ENCODE measurements around the gene ABTB2.

Gene ABTB2

GRCh38 chr11:34311126-34311525 is 46.7 kb downstream of the ABTB2 start:
- DNase-seq = no peak

GRCh38 chr11:34309965-34310364 is 47.8 kb downstream of the ABTB2 start:
- DNase-seq = no peak

DNA sequence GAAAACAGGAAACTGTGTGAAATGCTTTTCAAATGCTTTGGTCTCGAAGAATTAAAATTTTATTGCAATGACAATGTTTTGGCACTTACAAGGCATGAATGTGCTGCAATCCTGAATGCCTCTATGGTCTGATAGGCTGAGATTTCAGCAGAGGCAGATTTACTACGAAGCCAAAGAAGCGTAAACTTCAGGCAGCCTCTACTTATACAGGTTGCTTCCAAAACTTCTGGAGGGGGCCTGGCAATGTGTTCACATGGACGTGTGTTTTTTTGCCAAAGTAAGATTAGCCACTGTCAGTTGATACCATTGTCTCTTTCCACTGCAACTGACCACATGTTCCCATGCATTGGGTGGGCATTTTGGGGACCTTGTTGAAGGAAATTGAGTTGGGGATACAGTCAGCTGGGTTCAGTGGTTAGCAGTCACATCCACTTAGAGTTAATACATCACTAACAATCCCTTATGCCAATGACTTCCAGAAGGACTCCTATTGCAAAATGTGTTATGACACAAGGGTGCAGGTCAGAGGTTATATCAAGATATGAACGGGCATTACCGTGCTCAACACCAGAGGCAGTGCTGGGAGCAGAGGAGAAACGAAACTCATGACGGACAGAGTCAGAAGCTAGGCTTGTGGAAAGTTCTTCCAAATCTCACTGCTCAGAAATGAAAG is 48.8 kb downstream of the ABTB2 start:
- DNase-seq = no peak

- no peak for DNase-seq
Measured at GRCh38 chr11:34308049-34308912, 49.5 kb downstream of the ABTB2 start.

- no peak for DNase-seq
Measured at GRCh38 chr11:34305780-34306179, 52.0 kb downstream of the ABTB2 start.

GRCh38 chr11:34305193-34305592 is 52.6 kb downstream of the ABTB2 start:
- no peak for DNase-seq

GRCh38 chr11:34303028-34303570 is 54.7 kb downstream of the ABTB2 start:
- DNase-seq = no peak

GRCh38 chr11:34302046-34302921 is 55.5 kb downstream of the ABTB2 start:
- no peak for DNase-seq

DNA sequence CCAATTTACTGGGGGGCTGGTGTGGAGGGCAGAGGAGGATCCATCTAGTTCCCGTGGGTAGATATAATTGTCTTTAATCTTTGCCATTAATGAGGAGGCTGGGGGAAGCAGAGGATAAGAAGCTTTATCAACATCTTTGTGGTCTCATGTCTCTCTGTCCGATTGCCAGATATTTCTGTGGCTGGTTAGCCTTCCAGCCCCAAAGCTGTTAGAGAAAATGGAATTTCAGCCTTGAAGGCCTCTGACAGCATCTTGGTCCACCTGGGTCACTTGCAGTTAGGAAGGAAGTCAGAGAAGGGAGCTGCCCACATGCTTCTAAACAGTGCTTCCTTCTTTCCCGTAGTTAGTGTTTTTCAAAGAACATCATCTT is 56.9 kb downstream of the ABTB2 start:
- DNase-seq = no peak

DNA sequence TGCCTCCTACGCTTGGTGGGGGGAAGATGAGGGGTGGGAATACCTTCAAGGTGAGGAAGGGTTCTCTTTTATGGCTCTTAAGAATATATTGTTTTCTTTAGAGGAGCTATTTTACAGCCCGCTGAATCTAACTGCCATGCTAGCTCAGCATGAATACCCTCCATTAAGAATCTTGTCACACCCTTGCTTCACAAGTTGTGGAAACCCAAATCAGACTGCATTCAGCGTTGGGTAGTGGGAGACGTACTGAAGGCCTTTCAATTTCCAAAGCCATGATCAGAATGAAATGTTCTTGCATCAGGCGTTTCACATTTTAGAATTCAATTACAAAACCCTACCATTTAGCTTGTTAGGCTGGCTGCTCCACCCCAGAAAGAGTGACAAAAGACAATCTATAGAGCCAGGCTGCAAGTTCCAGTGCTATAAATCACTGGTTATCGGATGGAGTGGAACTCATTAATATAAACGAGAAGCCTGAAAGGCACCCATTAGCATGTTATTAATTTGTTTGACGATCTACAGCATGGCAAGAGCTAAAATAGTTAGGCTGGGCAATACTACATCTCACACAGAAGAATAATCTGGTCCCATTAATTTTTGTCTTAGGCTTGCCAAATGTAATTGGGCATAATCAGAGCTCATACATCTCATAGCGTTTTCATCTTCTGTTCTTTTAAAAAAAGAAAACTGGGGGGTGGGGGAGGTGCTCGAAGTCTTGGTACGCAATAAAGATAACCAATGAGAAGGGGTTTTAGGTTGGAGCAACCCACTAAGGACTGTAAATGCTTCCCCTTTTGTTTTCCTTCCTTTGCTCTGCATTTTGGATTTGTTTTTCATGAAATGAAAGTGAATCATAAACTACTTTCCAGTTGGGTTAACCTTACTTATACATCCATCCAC is 57.5 kb downstream of the ABTB2 start:
- DNase-seq = no peak

DNA sequence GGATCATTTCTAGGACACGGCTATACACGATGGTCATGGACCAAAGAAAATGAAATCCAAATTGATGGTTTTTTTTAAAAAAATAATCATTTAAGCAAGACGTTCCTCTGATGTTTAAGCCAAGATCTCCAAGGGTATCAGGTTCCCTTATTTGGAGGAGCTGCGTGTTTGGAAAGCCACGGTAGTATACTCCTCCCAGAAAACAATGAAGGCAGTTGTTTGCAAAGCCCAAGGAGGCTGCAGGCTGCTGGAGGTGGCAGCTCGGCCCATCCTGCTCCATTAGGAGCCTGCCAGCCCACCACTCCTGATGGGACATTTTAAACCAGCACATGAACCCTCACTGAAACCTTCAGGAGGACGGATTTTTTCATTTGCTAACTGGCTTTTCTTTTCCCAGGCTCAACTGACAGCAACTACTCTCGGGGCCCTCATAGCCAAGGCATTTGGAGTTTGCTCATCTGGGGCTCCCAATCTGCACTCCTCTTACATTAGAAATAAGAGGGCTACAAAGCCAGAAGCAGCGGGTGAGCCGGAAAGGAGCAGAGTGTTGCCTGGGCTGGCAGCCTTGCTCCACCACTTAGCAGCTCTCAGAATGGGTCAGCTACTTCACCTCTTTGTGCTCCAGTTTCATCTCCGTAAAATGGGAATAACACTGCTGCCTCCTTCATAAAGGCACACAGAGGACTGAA is 58.4 kb downstream of the ABTB2 start:
- no peak for DNase-seq

DNA sequence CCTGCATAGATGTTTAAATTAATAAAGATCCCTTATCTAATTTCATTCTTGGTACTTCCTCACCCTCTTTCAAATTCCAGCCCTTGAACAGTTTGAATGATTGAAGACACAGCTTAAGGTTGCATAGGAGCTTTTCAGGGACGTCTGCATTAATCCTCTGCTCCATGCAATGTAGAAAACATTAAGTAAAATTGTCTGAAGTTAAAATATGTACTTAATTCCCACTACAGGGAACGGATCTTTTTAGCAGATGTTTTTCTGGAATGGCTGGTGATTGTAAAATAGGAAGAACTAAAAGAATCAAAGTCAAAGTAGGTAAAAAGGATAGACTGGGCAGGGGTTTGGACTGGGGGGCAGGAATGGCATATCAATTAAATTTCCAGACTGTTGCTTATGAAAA is 58.9 kb downstream of the ABTB2 start:
- no peak for DNase-seq

DNA sequence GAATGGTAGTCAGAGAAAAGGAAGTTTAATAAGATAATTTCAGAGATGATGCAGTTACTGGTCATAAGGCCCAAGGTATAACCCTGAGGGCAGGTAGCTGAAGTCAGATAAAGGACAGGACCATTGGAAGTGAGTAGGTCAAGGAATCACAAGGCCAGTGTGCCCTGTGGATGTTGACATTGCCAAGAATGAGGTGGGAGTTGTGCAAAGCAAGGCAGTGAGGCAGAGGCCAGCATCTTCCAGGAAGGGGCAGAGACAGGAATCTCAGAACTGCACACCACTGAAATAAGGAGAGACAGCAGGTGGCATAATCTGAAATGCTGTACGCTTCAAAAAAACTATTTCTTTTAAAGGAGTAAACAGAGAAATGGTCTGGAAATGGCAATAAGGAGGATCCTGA is 61.4 kb downstream of the ABTB2 start:
- no peak for DNase-seq

DNA sequence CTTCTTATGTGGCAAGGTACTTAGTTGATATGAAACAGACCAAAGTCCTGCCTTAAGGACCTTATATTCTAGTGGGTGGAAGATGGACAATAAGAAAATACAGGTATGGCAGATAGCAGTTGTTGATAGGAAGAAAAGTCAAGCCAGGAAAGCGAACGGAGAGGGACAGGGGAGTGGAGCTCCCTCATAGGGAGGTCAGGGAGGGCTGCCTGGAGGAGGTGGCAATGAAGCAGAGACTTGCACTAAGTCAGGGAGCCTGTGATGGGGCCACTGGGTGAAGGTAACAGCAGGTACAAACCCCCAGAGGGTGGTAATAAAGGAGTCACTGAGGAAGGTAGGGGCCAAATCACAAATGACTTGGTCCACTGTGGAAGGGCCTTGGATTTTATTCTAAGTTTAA is 65.3 kb downstream of the ABTB2 start:
- no peak for DNase-seq

DNA sequence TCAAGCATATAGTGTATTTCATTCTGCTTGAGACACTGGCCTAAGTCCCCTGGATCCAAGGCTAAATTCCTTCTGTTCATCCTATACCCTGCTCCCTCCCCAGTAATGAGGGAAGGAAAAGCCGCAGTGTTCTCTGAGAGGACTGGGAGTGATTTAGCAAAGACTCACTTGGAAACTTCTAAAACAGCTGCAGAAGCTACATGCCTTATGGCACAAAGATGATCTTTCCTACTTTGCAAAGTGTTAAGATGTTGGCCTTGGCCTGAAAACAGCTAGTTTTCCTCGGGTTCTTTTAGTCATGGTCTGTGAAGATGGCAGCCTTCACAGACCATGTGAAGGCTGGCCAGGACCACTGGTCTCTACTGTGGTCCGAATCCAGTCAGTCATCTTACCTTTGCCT is 65.7 kb downstream of the ABTB2 start:
- no peak for DNase-seq

DNA sequence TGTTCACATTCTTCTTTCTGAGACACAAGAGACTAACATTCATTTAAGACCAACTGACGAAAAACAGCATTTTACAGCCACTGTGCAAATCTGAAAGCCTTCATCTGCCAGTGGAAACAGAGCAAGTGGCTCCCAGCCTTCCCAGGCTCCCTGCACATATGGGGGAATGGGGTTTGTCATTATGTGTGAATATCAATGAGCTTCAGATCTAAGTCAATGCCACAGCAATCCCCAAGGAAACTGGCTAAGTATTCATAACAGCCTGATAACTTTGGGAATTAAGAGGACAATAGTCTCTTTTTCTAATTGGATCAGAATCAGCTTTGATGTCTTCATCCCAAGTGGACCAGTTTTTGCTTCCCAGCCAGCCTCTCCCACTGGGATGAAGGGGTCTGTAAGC is 66.9 kb downstream of the ABTB2 start:
- DNase-seq = no peak

DNA sequence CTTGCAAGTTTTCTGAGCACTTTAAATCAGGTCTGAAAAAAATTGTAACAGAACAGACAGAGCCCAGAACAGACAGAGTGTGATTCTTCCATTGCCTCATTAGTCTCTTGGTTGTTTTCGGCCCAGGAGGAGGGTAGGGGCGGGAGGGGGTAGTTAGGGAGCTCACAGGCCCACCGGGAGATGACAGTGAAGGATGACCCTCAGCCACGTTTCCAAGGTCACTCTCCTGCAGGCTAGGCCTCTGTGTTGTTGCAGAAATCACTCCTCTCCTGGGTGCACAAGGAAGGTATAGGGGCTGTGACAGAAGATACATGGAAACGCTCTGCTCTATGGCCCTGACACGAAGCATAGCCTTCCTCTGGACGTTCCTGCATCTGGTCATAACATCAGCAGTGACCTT is 69.3 kb downstream of the ABTB2 start:
- no peak for DNase-seq

DNA sequence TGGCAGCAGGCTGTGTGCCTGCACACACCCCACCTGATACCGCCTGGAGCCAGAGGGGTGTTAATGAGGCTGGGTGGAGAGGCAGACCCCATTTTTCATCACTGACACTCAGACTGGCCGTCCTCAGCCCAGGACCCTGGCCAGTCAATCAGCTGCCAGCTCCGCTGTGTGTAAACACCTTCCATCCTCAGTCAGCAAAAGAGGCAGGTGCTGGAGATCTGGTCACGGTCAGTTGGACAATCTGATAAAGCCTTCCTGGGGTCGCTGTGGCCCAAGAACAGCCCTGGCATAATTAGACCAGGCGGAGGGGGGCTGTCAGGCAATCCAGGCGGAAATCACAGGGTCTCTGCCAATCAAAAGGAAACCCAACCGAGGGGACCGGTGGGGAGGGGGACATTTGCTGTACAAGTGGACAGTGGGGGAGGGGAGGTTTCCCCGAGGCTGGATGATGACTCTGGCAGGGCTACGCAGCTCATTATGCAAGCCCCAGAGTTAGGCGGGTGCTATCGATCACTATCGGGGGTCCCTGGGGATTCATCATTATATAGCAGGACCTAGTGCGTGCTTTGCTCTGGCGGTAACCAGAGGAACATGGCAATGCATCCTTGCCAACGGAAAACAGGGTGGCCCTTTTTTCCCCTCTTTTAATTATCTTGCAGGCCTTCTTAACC is 72.9 kb downstream of the ABTB2 start:
- DNase-seq = no peak

DNA sequence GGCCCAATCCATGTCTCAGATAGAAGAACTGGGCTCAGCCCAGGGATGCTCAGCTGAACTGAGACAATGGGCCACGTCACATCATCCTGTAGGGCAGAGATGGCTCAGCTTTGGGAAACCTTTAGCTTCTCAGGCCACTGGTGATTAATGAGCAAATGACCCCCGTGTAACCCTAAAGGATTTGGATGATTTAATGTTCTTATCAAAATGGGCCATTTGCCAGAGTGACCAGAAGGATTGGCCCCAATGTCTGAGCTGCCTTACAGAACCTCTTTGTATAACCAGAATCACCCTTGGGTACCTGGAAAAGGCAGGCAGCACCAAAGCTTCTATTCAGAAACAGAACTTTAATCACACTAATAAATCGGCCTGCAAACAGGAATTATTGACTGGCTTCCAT is 73.7 kb downstream of the ABTB2 start:
- no peak for DNase-seq

DNA sequence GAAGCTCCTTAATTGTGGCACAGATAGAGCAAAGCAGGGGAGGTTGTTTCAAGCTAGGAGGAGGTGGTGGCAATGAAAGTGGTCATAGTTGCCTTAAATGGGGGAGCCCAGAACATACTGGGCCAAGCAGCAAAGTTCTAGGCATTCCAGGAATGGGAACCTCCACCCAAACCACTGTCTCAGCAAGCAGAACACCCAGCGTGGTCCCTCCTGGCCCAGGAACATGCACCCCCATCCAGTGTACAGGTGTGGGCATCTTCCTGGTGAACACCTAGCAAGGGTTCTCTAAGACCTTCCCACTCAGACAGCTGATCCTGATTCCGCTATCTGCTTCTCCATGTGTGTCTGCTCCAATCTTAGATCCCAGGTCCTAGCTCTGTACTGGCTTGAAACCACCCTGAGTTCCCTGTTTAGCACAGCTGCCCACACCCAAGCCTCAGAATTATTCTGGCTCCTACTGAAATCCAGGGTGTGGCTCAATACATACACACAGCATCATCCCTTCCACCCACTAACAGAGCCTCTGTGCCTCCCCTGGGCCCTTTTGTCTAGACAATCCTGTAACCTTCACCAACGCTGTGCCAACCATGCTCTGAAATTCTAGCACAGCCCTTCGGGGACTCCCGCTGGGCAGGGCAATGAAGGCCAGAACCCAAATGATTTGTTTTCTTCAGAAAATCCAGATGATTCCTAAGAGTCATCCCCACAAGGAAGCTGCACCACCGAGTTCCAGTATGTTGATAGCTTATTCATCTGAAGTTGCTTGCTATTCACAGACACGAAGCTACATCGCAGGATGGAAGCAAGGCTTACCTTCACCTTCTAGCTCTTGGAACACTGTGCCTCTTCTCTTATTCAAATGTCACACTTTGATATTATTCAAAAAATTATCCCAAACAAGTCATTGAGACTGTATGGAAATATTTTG is 76.6 kb downstream of the ABTB2 start:
- no peak for DNase-seq
